ENCODE measurements around the gene METTL21A. TPM values are rescaled to one million over a fixed set of nuclear protein-coding genes. Genes with fewer than 3 reads are reported as not detected.

METTL21A gene
- total and polyA plus RNA-seq, 2 of the 13 experiments (the other 11 are each of a cell fraction or from before 2014, with no cell fraction given): 42.4 to 61.2 TPM

GRCh38 chr2:207625014-207625907, at the start of gene METTL21A (continued):
- TF ChIP-seq ZNF362 (CRISPR knock-in tag; IDR thresholded peaks at IDR 0.05; ENCODE audit: borderline replicate concordance): 0 out of 2 replicates have a peak, but pooled peaks have one; percentile 3
- 0 out of 2 replicates have a peak, but pooled peaks have one; percentile 57 for TF ChIP-seq ELF4 (CRISPR knock-in tag; IDR thresholded peaks at IDR 0.05; ENCODE audit: borderline replicate concordance)
- peak; percentile 67; the same call in 1 of the 2 replicates for TF ChIP-seq TEAD2 (CRISPR knock-in tag; IDR thresholded peaks at IDR 0.05)
- no peak for TF ChIP-seq ZNF484 (CRISPR knock-in tag; IDR thresholded peaks at IDR 0.05; ENCODE audit: borderline replicate concordance, low read depth)
- peak; percentile 93 for TF ChIP-seq ZSCAN31 (CRISPR knock-in tag; IDR thresholded peaks at IDR 0.05; ENCODE audit: low read depth)
- no peak for TF ChIP-seq MAFG (CRISPR knock-in tag; IDR thresholded peaks at IDR 0.05)
- peak; percentile 79 for TF ChIP-seq REPIN1 (CRISPR knock-in tag; IDR thresholded peaks at IDR 0.05; ENCODE audit: borderline replicate concordance, low read depth)
- no peak for TF ChIP-seq MATR3 (CRISPR knock-in tag; IDR thresholded peaks at IDR 0.05)
- TF ChIP-seq THRA (CRISPR knock-in tag; IDR thresholded peaks at IDR 0.05; ENCODE audit: borderline replicate concordance): no peak
- 0 out of 2 replicates have a peak, but pooled peaks have one; percentile 40 for TF ChIP-seq ZNF264 (CRISPR knock-in tag; IDR thresholded peaks at IDR 0.05)
- peak; percentile 82 for TF ChIP-seq MXD4 (CRISPR knock-in tag; IDR thresholded peaks at IDR 0.05)
- peak; percentile 44; the same call in 1 of the 2 replicates for TF ChIP-seq RARA (CRISPR knock-in tag; IDR thresholded peaks at IDR 0.05)
- peak; percentile 64; the same call in 1 of the 2 replicates for TF ChIP-seq ZMYM2 (CRISPR knock-in tag; IDR thresholded peaks at IDR 0.05)
- TF ChIP-seq NFATC3 (CRISPR knock-in tag; IDR thresholded peaks at IDR 0.05): no peak; the same call in 1 of the 2 replicates
- peak; percentile 40 for TF ChIP-seq ZFAT (CRISPR knock-in tag; conservative IDR thresholded peaks at IDR 0.05)
- TF ChIP-seq ZNF101 (CRISPR knock-in tag; IDR thresholded peaks at IDR 0.05; ENCODE audit: borderline replicate concordance, low read depth): 0 out of 2 replicates have a peak, but pooled peaks have one; percentile 28
- TF ChIP-seq ZNF572 (CRISPR knock-in tag; IDR thresholded peaks at IDR 0.05): peak; percentile 80; the same call in 1 of the 2 replicates
- TF ChIP-seq DNMT3B (CRISPR knock-in tag; conservative IDR thresholded peaks at IDR 0.05): peak; percentile 22; the same call in 1 of the 2 replicates
- peak; percentile 31; the same call in 1 of the 2 replicates for TF ChIP-seq ATF3 (CRISPR knock-in tag; IDR thresholded peaks at IDR 0.05)
- TF ChIP-seq ZNF790 (CRISPR knock-in tag; IDR thresholded peaks at IDR 0.05; ENCODE audit: borderline replicate concordance): peak; percentile 98
- peak; percentile 68; the same call in 1 of the 2 replicates for TF ChIP-seq MTA1 (CRISPR knock-in tag; IDR thresholded peaks at IDR 0.05; ENCODE audit: borderline replicate concordance)
- peak; percentile 84 for TF ChIP-seq BORCS8-MEF2B (CRISPR knock-in tag; IDR thresholded peaks at IDR 0.05)
- peak; percentile 76 for TF ChIP-seq TAF1 (CRISPR knock-in tag; IDR thresholded peaks at IDR 0.05)
- peak; percentile 60 for TF ChIP-seq RXRB (CRISPR knock-in tag; IDR thresholded peaks at IDR 0.05; ENCODE audit: borderline replicate concordance)

All from HepG2 (cell line).